SK-N-SH treated with all-trans-retinoic acid at 6 μM for 48 hours (cell line): ENCODE results near the gene CYP2U1.

ENCODE experiments used
- ATAC-seq: fragments of 200-7000 bp; cut with Tn5 transposase; 3 replicates; pipeline ENCODE4 v1.9.1; 2020; ENCODE audit warnings: mild to moderate bottlenecking, moderate library complexity
- ARNTL ChIP-seq: fragments of 450-650 bp; formaldehyde crosslinking; IDR thresholded peaks from 2 replicates; pipeline ENCODE4 v1.5.0; 2020; ENCODE audit warnings: low read depth, mild to moderate bottlenecking, moderate library complexity, borderline replicate concordance
- CREB5 ChIP-seq: fragments of 250-450 bp; sonication (Bioruptor Pico); IDR thresholded peaks from 2 replicates; pipeline ENCODE4 v1.5.1; 2020; ENCODE audit warnings: low read depth, mild to moderate bottlenecking, moderate library complexity
- CSDC2 ChIP-seq: fragments of 250-450 bp; sonication (Bioruptor Pico); IDR thresholded peaks from 2 replicates; pipeline ENCODE4 v1.5.0; 2020; ENCODE audit warnings: mild to moderate bottlenecking, moderate library complexity
- GLIS3 ChIP-seq: fragments of 250-450 bp; sonication (Bioruptor Pico); IDR thresholded peaks from 2 replicates; pipeline ENCODE4 v1.5.0; 2020; ENCODE audit warnings: mild to moderate bottlenecking, moderate library complexity
- ISL1 ChIP-seq: fragments of 250-450 bp; sonication (Bioruptor Pico); IDR thresholded peaks from 2 replicates; pipeline ENCODE4 v2.1.2; 2022; ENCODE audit warnings: mild to moderate bottlenecking, moderate library complexity
- OSR1 ChIP-seq: fragments of 250-450 bp; sonication (Bioruptor Pico); IDR thresholded peaks from 2 replicates; pipeline ENCODE4 v1.8.0; 2022; ENCODE audit warnings: moderate library complexity, mild to moderate bottlenecking, inconsistent platforms
- PPARA ChIP-seq: fragments of 250-450 bp; sonication (Bioruptor Pico); IDR thresholded peaks from 2 replicates; pipeline ENCODE4 v1.5.0; 2020; ENCODE audit warnings: mild to moderate bottlenecking, borderline replicate concordance
- TCF4 ChIP-seq: fragments of 250-450 bp; sonication (Bioruptor Pico); IDR thresholded peaks from 2 replicates; pipeline ENCODE4 v1.8.0; 2021; ENCODE audit warnings: mild to moderate bottlenecking, moderate library complexity, borderline replicate concordance
- TSHZ2 ChIP-seq: fragments of 250-450 bp; sonication (Bioruptor Pico); IDR thresholded peaks from 2 replicates; pipeline ENCODE4 v1.5.0; 2020; ENCODE audit warnings: mild to moderate bottlenecking, moderate library complexity
- ZC3H10 ChIP-seq: fragments of 250-450 bp; sonication (Bioruptor Pico); IDR thresholded peaks from 2 replicates; pipeline ENCODE4 v1.5.1; 2021; ENCODE audit warnings: mild to moderate bottlenecking, moderate library complexity
- ZFP3 ChIP-seq: fragments of 250-450 bp; sonication (Bioruptor Pico); IDR thresholded peaks from 2 replicates; pipeline ENCODE4 v1.5.0; 2020; ENCODE audit warnings: mild to moderate bottlenecking, moderate library complexity
- ZFP30 ChIP-seq: fragments of 450-650 bp; formaldehyde crosslinking; IDR thresholded peaks from 2 replicates; pipeline ENCODE4 v1.5.0; 2022; ENCODE audit warnings: mild to moderate bottlenecking, moderate library complexity
- ZNF70 ChIP-seq: fragments of 450-650 bp; formaldehyde crosslinking; IDR thresholded peaks from 2 replicates; pipeline ENCODE4 v1.5.0; 2020; ENCODE audit warnings: mild to moderate bottlenecking, moderate library complexity
- ZNF8 ChIP-seq: fragments of 450-650 bp; formaldehyde crosslinking; IDR thresholded peaks from 2 replicates; pipeline ENCODE4 v1.5.0; 2020; ENCODE audit warnings: mild to moderate bottlenecking, moderate library complexity
- TF ChIP-seq, protein P1 (sequence below): fragments of 250-450 bp; sonication (Bioruptor Pico); IDR thresholded peaks from 2 replicates; pipeline ENCODE4 v1.8.0; 2021; ENCODE audit warnings: low read depth, mild to moderate bottlenecking, moderate library complexity, borderline replicate concordance

CYP2U1 gene

DNA sequence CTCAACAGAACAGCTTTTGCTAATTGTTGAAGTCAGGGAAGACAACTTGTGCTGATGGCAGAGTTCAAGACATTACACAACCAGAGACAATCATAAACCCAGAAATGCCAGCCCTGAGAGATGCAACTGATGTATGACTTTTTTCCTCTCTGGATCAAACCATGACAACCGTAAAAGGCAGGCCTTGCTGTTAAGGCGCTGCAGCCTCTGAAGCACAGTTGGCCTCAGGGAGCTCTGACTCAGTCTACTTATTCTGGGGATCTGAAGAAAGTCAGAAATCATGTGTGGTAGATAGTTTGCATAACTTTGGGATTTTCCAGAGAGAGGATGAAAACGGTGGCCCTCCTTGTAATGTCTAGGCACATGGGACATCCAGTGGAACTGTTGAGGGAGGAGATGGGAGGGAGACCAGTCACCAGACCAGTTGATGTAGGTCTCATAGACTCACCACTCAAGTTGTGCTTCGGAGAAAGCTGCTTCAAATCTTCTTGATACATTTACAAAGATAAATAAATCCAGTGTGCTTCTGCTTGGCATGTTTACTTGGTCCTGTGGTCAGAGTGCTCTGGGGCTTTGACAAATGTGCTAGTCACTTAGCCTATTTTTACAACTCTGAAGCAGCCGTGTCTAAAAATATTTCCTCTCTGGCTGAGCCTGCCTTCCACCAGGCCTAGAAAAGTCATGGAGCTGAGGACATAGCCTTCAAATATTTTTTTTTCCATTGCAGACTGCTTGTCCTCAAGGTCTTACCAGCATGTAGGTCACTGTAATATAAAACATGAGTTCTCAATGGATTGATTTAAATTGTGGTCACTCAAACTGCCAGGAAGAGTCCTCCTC is 65.8 kb downstream of the CYP2U1 start:
- no peak for TF ChIP-seq CSDC2 (CRISPR knock-in tag)
- peak; percentile 77 for ATAC-seq

- no peak; the same call in 2 of the 3 replicates for ATAC-seq
- TF ChIP-seq, protein P1, sequence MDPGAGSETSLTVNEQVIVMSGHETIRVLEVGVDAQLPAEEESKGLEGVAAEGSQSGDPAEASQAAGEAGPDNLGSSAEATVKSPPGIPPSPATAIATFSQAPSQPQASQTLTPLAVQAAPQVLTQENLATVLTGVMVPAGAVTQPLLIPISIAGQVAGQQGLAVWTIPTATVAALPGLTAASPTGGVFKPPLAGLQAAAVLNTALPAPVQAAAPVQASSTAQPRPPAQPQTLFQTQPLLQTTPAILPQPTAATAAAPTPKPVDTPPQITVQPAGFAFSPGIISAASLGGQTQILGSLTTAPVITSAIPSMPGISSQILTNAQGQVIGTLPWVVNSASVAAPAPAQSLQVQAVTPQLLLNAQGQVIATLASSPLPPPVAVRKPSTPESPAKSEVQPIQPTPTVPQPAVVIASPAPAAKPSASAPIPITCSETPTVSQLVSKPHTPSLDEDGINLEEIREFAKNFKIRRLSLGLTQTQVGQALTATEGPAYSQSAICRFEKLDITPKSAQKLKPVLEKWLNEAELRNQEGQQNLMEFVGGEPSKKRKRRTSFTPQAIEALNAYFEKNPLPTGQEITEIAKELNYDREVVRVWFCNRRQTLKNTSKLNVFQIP (CRISPR knock-in tag) = no peak
- no peak for TF ChIP-seq ZFP30 (CRISPR knock-in tag)
- no peak for TF ChIP-seq ZC3H10 (CRISPR knock-in tag)
- no peak for TF ChIP-seq ZFP3 (CRISPR knock-in tag)
- TF ChIP-seq TCF4 (CRISPR knock-in tag) = no peak
- TF ChIP-seq OSR1 (CRISPR knock-in tag) = no peak
- TF ChIP-seq ISL1 (CRISPR knock-in tag) = no peak
- no peak for TF ChIP-seq PPARA (CRISPR knock-in tag)
- no peak for TF ChIP-seq ZNF70 (CRISPR knock-in tag)
- TF ChIP-seq, all 23 proteins: peak for 0
Observed at GRCh38 chr4:107997794-107998193, 66.4 kb downstream of the CYP2U1 start.

DNA sequence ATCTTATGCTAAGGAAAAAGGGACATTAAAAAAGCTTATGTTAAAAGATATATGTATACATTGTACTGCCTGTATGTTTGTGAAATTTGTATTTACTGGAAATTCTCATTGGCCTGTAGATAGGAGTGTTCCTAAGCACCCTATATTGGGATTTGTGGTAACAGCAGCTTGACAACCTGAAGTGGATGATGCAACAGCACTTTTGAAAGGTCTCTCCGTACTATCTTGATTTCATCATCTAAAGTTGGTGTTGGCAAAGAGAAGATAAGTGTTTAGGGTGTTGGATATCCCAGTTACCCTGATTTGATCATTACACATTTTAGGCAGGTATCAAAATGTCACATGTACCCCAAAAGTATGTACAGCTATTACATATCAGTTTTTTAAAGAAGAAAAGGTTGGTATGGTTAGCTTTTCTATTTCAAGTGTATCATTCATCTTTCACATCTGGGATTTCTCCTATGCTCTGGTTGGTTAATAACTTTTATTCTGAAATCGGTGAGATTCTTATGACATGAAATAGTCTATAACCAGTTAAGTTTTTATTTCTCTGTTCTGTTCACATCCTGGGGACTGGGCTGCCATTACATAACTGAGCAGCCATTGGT is 68.7 kb downstream of the CYP2U1 start:
- ATAC-seq = no peak
- TF ChIP-seq GLIS3 (CRISPR knock-in tag) = no peak
- TF ChIP-seq TSHZ2 (CRISPR knock-in tag) = no peak
- TF ChIP-seq CREB5 (CRISPR knock-in tag) = no peak
- TF ChIP-seq ARNTL (CRISPR knock-in tag) = no peak
- TF ChIP-seq TCF4 (CRISPR knock-in tag) = no peak
- TF ChIP-seq ZFP30 (CRISPR knock-in tag) = no peak
- no peak for TF ChIP-seq ZNF8 (CRISPR knock-in tag)

DNA sequence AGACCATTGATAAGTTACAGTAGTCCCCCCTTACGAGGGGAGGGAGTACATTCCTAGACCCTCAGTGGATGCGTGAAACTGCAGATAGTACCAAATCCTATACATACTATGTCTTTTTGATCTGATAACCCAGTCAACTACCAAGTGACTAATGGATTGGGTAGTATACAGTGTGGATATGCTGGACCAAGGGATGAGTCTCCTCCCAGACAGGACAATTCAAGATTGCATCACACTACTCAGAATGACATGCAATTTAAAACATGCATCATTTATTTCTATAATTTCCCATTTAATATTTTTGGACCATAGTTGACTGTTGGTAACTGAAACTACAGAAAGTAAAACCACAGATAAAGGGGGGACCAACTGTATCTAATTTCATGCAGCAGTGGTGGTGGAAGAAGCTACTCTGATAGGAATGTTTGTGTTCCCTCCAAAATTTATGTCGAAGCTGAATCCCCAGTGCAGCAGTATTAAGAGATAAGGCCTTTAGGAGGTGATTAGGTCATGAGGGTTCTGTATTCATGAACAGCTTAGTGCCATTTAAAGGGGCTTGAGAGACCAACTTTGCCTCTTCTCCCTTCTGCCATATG is 70.3 kb downstream of the CYP2U1 start:
- TF ChIP-seq ISL1 (CRISPR knock-in tag) = no peak
- TF ChIP-seq TSHZ2 (CRISPR knock-in tag) = no peak
- no peak for ATAC-seq
